Spleen (tissue), 11 donors: ENCODE results near the gene SLC44A1. TPM values are rescaled to one million over a fixed set of nuclear protein-coding genes. Genes with fewer than 3 reads are reported as not detected.

Source experiments
- DNase-seq: peaks from one replicate; pipeline ENCODE4 v3.0.0-alpha.2; 2020
- H3K27ac ChIP-seq, 8 donors: fragments of 200-600 bp; sonication (generic) in 7 of 8; 1 replicate in 4 of 8; 2 replicates in 4 of 8; pipeline versions ENCODE4 v1.5.0 to v1.8.0; 2016 to 2021; ENCODE audit warnings: inconsistent platforms in 4 of 8, mild to moderate bottlenecking in 4 of 8, moderate library complexity in 1 of 8
- H3K27me3 ChIP-seq, 7 donors: fragments of 200-600 bp; sonication (generic) in 6 of 7; replicated peaks in 1 of 7; 1 replicate in 4 of 7; 2 replicates in 3 of 7; pipeline versions ENCODE4 v1.5.0 to v1.8.0; 2016 to 2021; ENCODE audit warnings: inconsistent platforms in 3 of 7, mild to moderate bottlenecking in 1 of 7
- H3K36me3 ChIP-seq, 6 donors: fragments of 200-600 bp; sonication (generic) in 5 of 6; 1 replicate in 4 of 6; 2 replicates in 2 of 6; pipeline versions ENCODE4 v1.5.0 to v1.8.0; 2016 to 2021; ENCODE audit warnings: inconsistent platforms in 2 of 6
- H3K4me1 ChIP-seq, 6 donors: fragments of 200-600 bp; sonication (generic) in 5 of 6; 1 replicate in 3 of 6; 2 replicates in 3 of 6; pipeline versions ENCODE4 v1.5.0 to v1.8.0; 2016 to 2021; ENCODE audit warnings: inconsistent platforms in 3 of 6
- H3K4me3 ChIP-seq, 8 donors: fragments of 200-600 bp; sonication (generic) in 7 of 8; 1 replicate in 4 of 8; 2 replicates in 4 of 8; pipeline versions ENCODE4 v1.5.0 to v1.8.0; 2016 to 2021; ENCODE audit warnings: inconsistent platforms in 4 of 8, mild to moderate bottlenecking in 4 of 8, moderate library complexity in 2 of 8
- H3K9me3 ChIP-seq, 8 donors: fragments of 200-600 bp; sonication (generic) in 7 of 8; 1 replicate in 4 of 8; 2 replicates in 4 of 8; pipeline versions ENCODE4 v1.5.0 to v1.8.0; 2016 to 2021; ENCODE audit warnings: inconsistent platforms in 4 of 8
- POLR2A ChIP-seq, 3 donors: fragments of 450-650 bp; IDR thresholded peaks; one replicate each; pipeline ENCODE4 v1.5.1; 2017; ENCODE audit warnings: antibody characterized with exemption in 3 of 3, mild to moderate bottlenecking in 1 of 3
- POLR2AphosphoS5 ChIP-seq, 3 donors: sonication (generic); formaldehyde crosslinking; IDR thresholded peaks; one replicate each; pipeline ENCODE4 v1.5.1; 2017; ENCODE audit warnings: antibody characterized with exemption in 3 of 3
- WGBS, 5 donors: extraction: QIAGEN DNeasy Blood & Tissue Kit in 3 of 5; methylation state at CpG; one replicate each; pipeline versions ENCODE4 v1.1.5 to v1.1.7; 2013 to 2018; 5-methylcytosine and 5-hydroxymethylcytosine counted together
- intact Hi-C: fragments of 100-400 bp; cut with DNase I; formaldehyde crosslinking; loops from one replicate; pipeline ENCODE4 v1.15.0; 2023; ENCODE audit warnings: low total_unique reads
- polyA plus RNA-seq, 3 donors: library from polyadenylated mRNA; stranded (reverse); fragments of 200-250 nt; gene quantifications; one replicate each; pipeline ENCODE4 v1.2.1, GENCODE V29; 2013
- total RNA-seq, 7 donors: library from RNA; depleted of rRNA in 3 of 7; stranded (reverse); fragments of >200 nt in 3 of 7; fragmentation: NEBNext Ultra II Directional in 4 of 7; extraction: Animal tissue kit (Norgen Biotek cat#: 25700) in 4 of 7; gene quantifications; one replicate each; pipeline versions ENCODE4 v1.1.0 to v1.2.1, GENCODE V29; 2016 to 2021
- TF ChIP-seq, protein P1 (sequence below), 11 experiments: fragments of 200-600 bp in 7 of 11; fragments of 450-650 bp in 4 of 11; sonication (generic) in 4 of 11; IDR thresholded peaks in 8 of 11; conservative IDR thresholded peaks in 3 of 11; 1 replicate in 7 of 11; 2 replicates in 4 of 11; pipeline versions ENCODE4 v1.4.0 to v1.8.0; 2016 to 2021; ENCODE audit warnings: antibody characterized with exemption in 11 of 11, inconsistent platforms in 4 of 11, mild to moderate bottlenecking in 1 of 11
- donor health status: healthy with polysubstance abuse.
- donor health status: DM: no; HTN: no; CAD: no; lungs with moderate emphysema.
- donor health status: DM: no; HTN: no; CAD: no.
- donor health status: Bipolar disorder and iron deficiency.
- donor health status: healthy.
- donor health status: DM: no; HTN: no; CAD: no.
- donor health status: DM: yes; HTN: yes; CAD: no.

SLC44A1 gene
- total and polyA plus RNA-seq, 10 donors: 3.1 to 27.5 (median 21.9) TPM

DNA sequence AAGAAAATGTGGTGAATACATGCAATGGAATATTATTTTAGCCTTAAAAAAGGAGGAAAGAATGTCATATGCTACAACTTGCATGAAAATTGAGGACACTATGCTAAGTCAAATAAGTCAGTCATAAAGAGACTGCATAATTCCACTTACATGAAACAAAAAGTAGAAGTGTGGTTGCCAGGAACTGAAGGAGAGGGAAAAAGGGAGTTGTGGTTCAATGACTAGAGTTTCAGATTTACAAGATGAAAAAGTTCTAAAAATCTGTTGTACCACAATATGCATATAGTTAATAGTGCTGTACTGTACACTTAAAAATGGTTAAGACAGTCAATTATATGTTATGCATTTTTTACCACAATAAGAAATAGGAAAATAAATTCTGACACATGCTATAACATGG is 95.4 kb downstream of the SLC44A1 start:
- TF ChIP-seq, protein P1, sequence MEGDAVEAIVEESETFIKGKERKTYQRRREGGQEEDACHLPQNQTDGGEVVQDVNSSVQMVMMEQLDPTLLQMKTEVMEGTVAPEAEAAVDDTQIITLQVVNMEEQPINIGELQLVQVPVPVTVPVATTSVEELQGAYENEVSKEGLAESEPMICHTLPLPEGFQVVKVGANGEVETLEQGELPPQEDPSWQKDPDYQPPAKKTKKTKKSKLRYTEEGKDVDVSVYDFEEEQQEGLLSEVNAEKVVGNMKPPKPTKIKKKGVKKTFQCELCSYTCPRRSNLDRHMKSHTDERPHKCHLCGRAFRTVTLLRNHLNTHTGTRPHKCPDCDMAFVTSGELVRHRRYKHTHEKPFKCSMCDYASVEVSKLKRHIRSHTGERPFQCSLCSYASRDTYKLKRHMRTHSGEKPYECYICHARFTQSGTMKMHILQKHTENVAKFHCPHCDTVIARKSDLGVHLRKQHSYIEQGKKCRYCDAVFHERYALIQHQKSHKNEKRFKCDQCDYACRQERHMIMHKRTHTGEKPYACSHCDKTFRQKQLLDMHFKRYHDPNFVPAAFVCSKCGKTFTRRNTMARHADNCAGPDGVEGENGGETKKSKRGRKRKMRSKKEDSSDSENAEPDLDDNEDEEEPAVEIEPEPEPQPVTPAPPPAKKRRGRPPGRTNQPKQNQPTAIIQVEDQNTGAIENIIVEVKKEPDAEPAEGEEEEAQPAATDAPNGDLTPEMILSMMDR (IDR thresholded peaks at IDR 0.05 in 8 of 11, conservative IDR thresholded peaks at IDR 0.05 in 3 of 11): no peak
- no peak for TF ChIP-seq POLR2AphosphoS5 (IDR thresholded peaks at IDR 0.05)
- TF ChIP-seq POLR2A (IDR thresholded peaks at IDR 0.05): no peak
- Histone ChIP-seq H3K9me3 (no peaks in the 10 kb centered on the region), H3K27me3 (no peaks in the 10 kb centered on the region), H3K27ac (no peak overlapping the region), H3K36me3 (peaks cover 0 to 28% (median 5%) of the 10 kb centered on the region in 6 donors), H3K4me3 (no peak overlapping the region), H3K4me1 (peaks cover 0 to 14% (median 9%) of the 10 kb centered on the region in 6 donors)
- intact Hi-C loops: no loop called here
- DNase-seq: no peak

DNA sequence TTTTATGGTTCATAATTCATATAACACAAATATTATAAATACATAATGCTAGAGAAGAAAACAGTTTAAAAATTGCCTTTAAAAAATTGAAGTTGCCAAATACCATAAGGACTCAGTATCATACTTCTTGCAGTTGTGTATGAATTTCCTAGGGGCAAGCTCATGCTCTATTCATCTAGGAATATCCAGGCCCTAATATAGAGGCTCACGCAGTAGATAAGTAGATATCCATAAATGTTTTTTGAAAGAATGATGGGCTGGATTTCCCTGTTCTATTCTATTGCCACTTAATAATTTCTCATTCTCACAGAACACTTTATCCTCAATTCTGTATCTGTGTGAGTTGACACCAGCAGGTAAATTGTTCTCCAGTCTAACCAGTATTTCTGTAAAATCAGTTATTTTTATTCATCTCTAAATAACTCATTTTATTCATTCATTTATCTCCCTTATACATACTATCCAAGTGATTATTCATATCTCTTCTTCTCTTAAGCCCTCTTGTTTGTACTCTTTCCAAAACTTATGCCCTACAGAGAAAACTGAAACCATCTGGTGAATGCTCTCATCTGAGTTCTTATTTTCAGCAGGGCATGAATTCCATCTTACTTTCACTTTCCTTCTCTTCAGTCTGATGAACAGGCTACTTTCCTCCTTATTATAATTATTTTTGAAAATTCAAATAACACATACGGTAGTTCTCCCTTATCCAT is 97.1 kb downstream of the SLC44A1 start:
- Histone ChIP-seq H3K27me3 (no peaks in the 10 kb centered on the region), H3K27ac (peak overlapping the region in 4 of 8 donors; percentile 14 to 41 (median 21)), H3K36me3 (peaks cover 0 to 15% (median 3%) of the 10 kb centered on the region in 6 donors), H3K4me3 (peak overlapping the region in 4 of 8 donors; percentile 0 to 48 (median 18)), H3K9me3 (no peaks in the 10 kb centered on the region), H3K4me1 (peaks cover 0 to 14% (median 9%) of the 10 kb centered on the region in 6 donors)
- intact Hi-C loops: no loop called here
- 51 to 68% (median 55%) methylated on average over 2 of the region's 2 CpGs for WGBS, 5 donors
- no peak for DNase-seq
- TF ChIP-seq POLR2AphosphoS5 (IDR thresholded peaks at IDR 0.05) (no peak), POLR2A (IDR thresholded peaks at IDR 0.05) (no peak)
- TF ChIP-seq, protein P1 (IDR thresholded peaks at IDR 0.05 in 8 of 11, conservative IDR thresholded peaks at IDR 0.05 in 3 of 11): no peak

DNA sequence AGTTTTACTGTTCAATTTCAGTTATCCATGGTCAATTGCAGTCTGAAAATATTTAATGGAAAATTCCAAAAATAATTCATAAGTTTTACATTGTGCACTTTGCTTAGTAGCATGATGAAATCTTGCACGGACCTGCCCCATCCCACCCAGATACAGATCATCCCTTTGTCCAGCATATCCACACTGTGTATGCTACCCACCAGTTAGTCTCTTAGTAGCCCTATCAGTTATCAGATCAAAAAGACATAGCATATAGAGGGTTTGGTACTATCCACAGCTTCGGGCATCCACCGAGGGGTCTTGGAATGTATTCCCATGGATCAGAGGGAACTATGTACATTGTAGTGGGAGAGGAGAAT is 97.7 kb downstream of the SLC44A1 start:
- TF ChIP-seq, protein P1 (IDR thresholded peaks at IDR 0.05 in 8 of 11, conservative IDR thresholded peaks at IDR 0.05 in 3 of 11): no peak
- no peak for TF ChIP-seq POLR2A (IDR thresholded peaks at IDR 0.05)
- TF ChIP-seq POLR2AphosphoS5 (IDR thresholded peaks at IDR 0.05): no peak
- no peaks in the 10 kb centered on the region for H3K27me3 ChIP-seq
- peak overlapping the region in 3 of 8 donors; percentile 14 to 41 (median 24) for H3K27ac ChIP-seq
- H3K4me1 ChIP-seq: peaks cover 0 to 14% (median 9%) of the 10 kb centered on the region in 6 donors
- H3K4me3 ChIP-seq: peak overlapping the region in 4 of 8 donors; percentile 0 to 48 (median 18)
- intact Hi-C loops: no loop called here
- H3K9me3 ChIP-seq: no peaks in the 10 kb centered on the region
- 71 to 78% (median 75%) methylated on average over 3 of the region's 3 CpGs for WGBS, 5 donors
- no peak for DNase-seq
- peaks cover 0 to 9% (median under 1%) of the 10 kb centered on the region in 6 donors for H3K36me3 ChIP-seq

DNA sequence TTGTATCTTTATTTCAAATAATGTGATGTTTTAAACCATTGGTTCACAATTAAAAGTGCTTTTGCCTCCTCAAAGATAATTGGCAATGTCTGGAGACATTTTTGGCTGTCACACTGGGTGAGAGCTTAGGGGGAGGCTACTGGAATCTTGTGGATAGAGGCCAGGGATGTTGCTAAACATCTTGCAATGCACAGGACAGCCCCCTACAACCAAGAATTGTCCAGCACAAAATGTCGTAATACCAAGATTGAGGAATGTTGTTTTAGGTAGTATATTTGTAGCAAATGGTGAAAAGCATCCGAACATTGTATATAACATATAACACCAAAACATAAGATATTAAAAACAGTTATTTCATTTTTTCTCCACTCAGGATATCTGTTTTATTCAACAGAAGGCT is 99.8 kb downstream of the SLC44A1 start:
- Histone ChIP-seq H3K4me3 (no peak overlapping the region), H3K9me3 (no peaks in the 10 kb centered on the region), H3K36me3 (peaks cover 0 to 3% (median 0%) of the 10 kb centered on the region in 6 donors), H3K4me1 (peaks cover 0 to 14% (median 9%) of the 10 kb centered on the region in 6 donors), H3K27ac (no peak overlapping the region), H3K27me3 (no peaks in the 10 kb centered on the region)
- DNase-seq: no peak
- TF ChIP-seq, protein P1 (IDR thresholded peaks at IDR 0.05 in 8 of 11, conservative IDR thresholded peaks at IDR 0.05 in 3 of 11): no peak
- TF ChIP-seq POLR2AphosphoS5 (IDR thresholded peaks at IDR 0.05): no peak
- TF ChIP-seq POLR2A (IDR thresholded peaks at IDR 0.05): no peak
- WGBS, 5 donors: 96 to 99% (median 96%) methylated on average over 2 of the region's 2 CpGs
- intact Hi-C loops: no loop called here
